Mucosa of descending colon (tissue), 3 donors: ENCODE results near the gene MYLK. TPM values are rescaled to one million over a fixed set of nuclear protein-coding genes. Genes with fewer than 3 reads are reported as not detected.

Source experiments
- ATAC-seq: fragments of 200-7000 bp; cut with Tn5 transposase; one replicate; pipeline ENCODE4 v1.9.1; 2020; ENCODE audit warnings: mild to moderate bottlenecking, moderate library complexity
- DNase-seq, 3 donors: peaks; one replicate each; pipeline ENCODE4 v3.0.0-alpha.2; 2020
- H3K36me3 ChIP-seq: fragments of 200-600 bp; one replicate; pipeline ENCODE4 v1.8.0; 2021; ENCODE audit warnings: low read depth, mild to moderate bottlenecking
- H3K4me1 ChIP-seq: fragments of 200-600 bp; one replicate; pipeline ENCODE4 v1.8.0; 2021; ENCODE audit warnings: low read depth, mild to moderate bottlenecking
- H3K4me3 ChIP-seq: fragments of 200-600 bp; one replicate; pipeline ENCODE4 v1.8.0; 2021; ENCODE audit warnings: mild to moderate bottlenecking
- H3K9me3 ChIP-seq: fragments of 200-600 bp; one replicate; pipeline ENCODE4 v1.8.0; 2021; ENCODE audit warnings: mild to moderate bottlenecking
- intact Hi-C, 2 donors: fragments of 100-400 bp; cut with DNase I in 1 of 2; cut with micrococcal nuclease in 1 of 2; formaldehyde crosslinking; loops; one replicate each; pipeline versions ENCODE4 v1.11.0 to v1.11.1; 2022; cut with DNase I, micrococcal nuclease
- total RNA-seq, 3 donors: library from RNA; stranded (reverse); fragmentation: NEBNext Ultra II Directional in 2 of 3; extraction: Animal tissue kit (Norgen Biotek cat#: 25700) in 2 of 3; gene quantifications; one replicate each; pipeline versions ENCODE4 v1.2.1 to v1.2.4, GENCODE V29; 2021 to 2023
- TF ChIP-seq, protein P1 (sequence below): fragments of 200-600 bp; IDR thresholded peaks from one replicate; pipeline ENCODE4 v1.8.0; 2022; ENCODE audit warnings: antibody characterized with exemption, mild to moderate bottlenecking
- donor health status: DM: no; HTN: no; CAD: no; lungs with moderate emphysema.
- donor health status: DM: no; HTN: no; CAD: no.
- donor health status: DM: no; HTN: yes; CAD: no.

The MYLK gene
- total RNA-seq, 3 donors from 2014 or later: 157 to 1,614 (median 175) TPM

DNA sequence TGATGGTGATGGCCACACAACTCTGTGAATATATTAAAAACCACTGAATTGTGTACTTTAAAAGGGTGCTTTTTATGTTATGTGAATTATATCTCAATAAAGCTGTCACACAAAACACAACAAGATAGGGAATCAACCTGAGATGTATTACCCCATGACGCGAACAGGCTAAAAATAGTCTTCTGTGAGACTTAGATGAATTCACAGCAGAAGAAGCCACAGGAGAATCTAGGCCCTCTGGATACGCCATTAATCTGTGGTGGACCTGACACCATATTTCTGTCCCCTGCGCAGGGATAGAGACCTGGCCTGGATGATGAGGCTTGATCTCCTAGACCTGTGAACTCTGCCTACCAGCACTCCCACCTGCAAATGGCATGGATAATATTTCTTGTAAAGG lies 153.3 kb downstream of the MYLK start:
- no peak overlapping the region for H3K4me3 ChIP-seq
- no peak for ATAC-seq
- no peaks in the 10 kb centered on the region for H3K36me3 ChIP-seq
- no peak for DNase-seq
- intact Hi-C loops: no loop called here
- TF ChIP-seq, protein P1, sequence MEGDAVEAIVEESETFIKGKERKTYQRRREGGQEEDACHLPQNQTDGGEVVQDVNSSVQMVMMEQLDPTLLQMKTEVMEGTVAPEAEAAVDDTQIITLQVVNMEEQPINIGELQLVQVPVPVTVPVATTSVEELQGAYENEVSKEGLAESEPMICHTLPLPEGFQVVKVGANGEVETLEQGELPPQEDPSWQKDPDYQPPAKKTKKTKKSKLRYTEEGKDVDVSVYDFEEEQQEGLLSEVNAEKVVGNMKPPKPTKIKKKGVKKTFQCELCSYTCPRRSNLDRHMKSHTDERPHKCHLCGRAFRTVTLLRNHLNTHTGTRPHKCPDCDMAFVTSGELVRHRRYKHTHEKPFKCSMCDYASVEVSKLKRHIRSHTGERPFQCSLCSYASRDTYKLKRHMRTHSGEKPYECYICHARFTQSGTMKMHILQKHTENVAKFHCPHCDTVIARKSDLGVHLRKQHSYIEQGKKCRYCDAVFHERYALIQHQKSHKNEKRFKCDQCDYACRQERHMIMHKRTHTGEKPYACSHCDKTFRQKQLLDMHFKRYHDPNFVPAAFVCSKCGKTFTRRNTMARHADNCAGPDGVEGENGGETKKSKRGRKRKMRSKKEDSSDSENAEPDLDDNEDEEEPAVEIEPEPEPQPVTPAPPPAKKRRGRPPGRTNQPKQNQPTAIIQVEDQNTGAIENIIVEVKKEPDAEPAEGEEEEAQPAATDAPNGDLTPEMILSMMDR: no peak
- H3K9me3 ChIP-seq: no peaks in the 10 kb centered on the region
- H3K4me1 ChIP-seq: no peaks in the 10 kb centered on the region

DNA sequence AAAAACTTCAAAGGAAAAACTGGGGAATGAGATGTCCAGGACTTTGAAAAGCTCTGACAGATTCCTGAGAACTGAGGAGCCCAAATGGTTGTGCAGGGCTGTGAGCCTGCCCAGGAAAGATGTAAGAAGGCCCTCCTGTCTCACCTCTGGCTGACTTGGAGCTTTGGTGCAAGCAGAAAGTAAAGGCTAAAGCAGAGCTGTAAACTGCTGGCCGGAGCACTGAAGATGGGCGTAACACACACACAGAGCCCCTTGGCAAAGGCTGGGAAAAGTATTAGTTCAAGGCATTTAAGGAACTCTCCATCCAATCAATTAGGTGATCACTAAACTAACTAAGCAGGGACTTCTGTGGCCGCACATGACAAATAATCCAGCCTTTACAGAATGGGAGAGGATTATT lies 155.1 kb downstream of the MYLK start:
- intact Hi-C loops: no loop called here

DNA sequence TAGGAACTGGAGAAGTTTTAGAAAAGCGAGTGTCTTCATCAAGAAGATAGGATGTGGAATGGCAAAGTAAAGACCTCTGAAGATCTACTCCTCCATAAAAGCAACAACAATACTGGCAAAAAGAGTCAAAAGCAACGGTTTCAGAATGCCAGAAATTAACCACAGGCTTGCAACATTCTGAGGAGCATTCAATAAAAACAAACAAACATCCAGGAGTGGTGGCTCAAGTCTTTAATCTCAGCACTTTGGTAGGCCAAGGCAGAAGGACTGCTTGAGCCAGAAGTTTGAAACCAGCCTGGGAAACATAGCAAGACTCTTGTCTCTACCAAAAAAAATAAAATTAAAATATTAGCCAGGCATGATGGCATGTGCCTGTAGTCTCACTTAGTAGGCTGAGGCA lies 156.1 kb downstream of the MYLK start:
- DNase-seq (no peak), ATAC-seq (no peak)
- TF ChIP-seq, protein P1: no peak
- Histone ChIP-seq H3K9me3 (no peaks in the 10 kb centered on the region), H3K4me1 (no peaks in the 10 kb centered on the region), H3K4me3 (no peak overlapping the region), H3K36me3 (no peaks in the 10 kb centered on the region)
- intact Hi-C loops: no loop called here

More for the DNA sequence above, 155.1 kb downstream of the MYLK start:
- H3K4me1 ChIP-seq: no peaks in the 10 kb centered on the region
- no peaks in the 10 kb centered on the region for H3K36me3 ChIP-seq
- TF ChIP-seq, protein P1: no peak
- no peak for ATAC-seq
- no peak overlapping the region for H3K4me3 ChIP-seq
- no peak for DNase-seq
- no peaks in the 10 kb centered on the region for H3K9me3 ChIP-seq

DNA sequence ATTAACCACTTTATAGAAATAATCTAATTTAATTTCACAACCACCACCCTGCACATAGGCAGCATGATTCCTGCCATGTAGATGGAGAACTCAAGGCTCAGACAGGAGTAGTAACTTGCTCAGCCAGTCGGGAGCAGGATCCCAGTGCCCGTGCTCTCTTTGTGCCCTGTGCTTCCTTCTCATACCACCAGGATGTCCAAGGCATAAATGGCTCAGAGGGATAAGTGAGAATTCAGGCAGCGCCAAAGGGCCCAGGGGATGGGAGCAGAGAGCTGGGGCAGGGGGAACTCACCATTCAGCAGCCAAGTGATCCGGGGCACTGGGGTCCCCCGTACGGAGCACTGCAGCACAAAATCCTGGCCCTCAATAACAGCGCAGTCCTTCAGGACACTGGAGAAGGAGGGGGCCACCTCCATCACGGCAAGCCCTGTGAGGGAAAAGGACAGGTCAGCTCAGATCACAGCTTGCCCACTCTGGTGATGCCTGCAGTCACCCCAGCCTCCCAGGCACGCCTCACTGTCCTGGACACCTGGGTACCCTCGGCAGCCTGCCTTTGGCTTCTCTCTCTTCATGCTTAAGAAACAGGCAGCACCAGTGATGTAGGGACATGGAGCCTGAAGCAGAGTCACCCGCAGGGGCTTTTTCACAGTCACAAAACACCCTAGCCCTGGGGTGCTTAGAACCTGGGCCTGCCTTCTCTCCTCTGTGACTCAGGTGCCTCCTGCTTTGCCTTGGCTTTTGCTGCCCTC lies 158.3 kb downstream of the MYLK start:
- intact Hi-C loops: no loop called here
- Histone ChIP-seq H3K4me3 (no peak overlapping the region), H3K4me1 (no peaks in the 10 kb centered on the region), H3K36me3 (no peaks in the 10 kb centered on the region), H3K9me3 (no peaks in the 10 kb centered on the region)
- DNase-seq (no peak), ATAC-seq (no peak)
- TF ChIP-seq, protein P1: no peak

DNA sequence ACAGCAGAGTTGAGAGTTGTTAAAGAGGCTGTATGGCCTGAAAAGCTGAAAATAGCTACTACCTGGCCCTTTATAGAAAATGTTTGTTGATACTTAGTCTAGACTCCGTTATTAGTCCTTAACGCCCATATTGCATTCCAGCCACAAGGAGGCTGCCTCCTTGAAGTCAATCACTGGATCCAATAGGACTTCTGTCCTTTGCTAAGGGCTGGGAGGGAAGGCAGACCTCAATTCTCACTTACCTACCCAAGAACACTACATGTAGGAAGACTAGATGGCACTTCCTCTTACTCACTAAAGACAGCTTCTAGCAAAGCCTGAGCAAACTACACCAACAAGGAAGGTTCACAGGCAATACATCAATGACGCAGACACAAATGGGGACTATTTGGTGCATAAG lies 159.8 kb downstream of the MYLK start:
- DNase-seq (no peak), ATAC-seq (no peak)
- no peak overlapping the region for H3K4me3 ChIP-seq
- H3K36me3 ChIP-seq: no peaks in the 10 kb centered on the region
- no peaks in the 10 kb centered on the region for H3K9me3 ChIP-seq
- no peaks in the 10 kb centered on the region for H3K4me1 ChIP-seq
- TF ChIP-seq, protein P1: no peak
- intact Hi-C loops: loop anchor here in 1 of 2 donors (5.0 kb wide), 1 partner anchor 82 kb away; no protein-coding TSS in a partner anchor
